Neural progenitor cell (in vitro differentiated cells): ENCODE results near the gene NUAK2.

Experiments used
- EZH2 ChIP-seq: fragments of 200-600 bp; sonication (generic); IDR thresholded peaks from 2 replicates; pipeline ENCODE4 v1.6.1; 2017; ENCODE audit warnings: antibody characterized with exemption, mild to moderate bottlenecking, moderate library complexity
- EZH2phosphoT487 ChIP-seq: fragments of 200-600 bp; sonication (generic); IDR thresholded peaks from 2 replicates; pipeline ENCODE4 v1.6.1; 2017; ENCODE audit warnings: antibody characterized with exemption
- TF ChIP-seq, protein P1 (sequence below): fragments of 200-600 bp; sonication (generic); IDR thresholded peaks from 2 replicates; pipeline ENCODE4 v1.5.1; 2017; ENCODE audit warnings: antibody characterized with exemption, mild to moderate bottlenecking

- TF ChIP-seq, protein P1, sequence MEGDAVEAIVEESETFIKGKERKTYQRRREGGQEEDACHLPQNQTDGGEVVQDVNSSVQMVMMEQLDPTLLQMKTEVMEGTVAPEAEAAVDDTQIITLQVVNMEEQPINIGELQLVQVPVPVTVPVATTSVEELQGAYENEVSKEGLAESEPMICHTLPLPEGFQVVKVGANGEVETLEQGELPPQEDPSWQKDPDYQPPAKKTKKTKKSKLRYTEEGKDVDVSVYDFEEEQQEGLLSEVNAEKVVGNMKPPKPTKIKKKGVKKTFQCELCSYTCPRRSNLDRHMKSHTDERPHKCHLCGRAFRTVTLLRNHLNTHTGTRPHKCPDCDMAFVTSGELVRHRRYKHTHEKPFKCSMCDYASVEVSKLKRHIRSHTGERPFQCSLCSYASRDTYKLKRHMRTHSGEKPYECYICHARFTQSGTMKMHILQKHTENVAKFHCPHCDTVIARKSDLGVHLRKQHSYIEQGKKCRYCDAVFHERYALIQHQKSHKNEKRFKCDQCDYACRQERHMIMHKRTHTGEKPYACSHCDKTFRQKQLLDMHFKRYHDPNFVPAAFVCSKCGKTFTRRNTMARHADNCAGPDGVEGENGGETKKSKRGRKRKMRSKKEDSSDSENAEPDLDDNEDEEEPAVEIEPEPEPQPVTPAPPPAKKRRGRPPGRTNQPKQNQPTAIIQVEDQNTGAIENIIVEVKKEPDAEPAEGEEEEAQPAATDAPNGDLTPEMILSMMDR = peak; percentile 95
- no peak for TF ChIP-seq EZH2
- TF ChIP-seq EZH2phosphoT487 = no peak
These were observed 48.0 kb downstream of the NUAK2 start for GRCh38 chr1:205273551-205273982.
